ENCODE data around the gene OR2L5.

Gene OR2L5, protein sequence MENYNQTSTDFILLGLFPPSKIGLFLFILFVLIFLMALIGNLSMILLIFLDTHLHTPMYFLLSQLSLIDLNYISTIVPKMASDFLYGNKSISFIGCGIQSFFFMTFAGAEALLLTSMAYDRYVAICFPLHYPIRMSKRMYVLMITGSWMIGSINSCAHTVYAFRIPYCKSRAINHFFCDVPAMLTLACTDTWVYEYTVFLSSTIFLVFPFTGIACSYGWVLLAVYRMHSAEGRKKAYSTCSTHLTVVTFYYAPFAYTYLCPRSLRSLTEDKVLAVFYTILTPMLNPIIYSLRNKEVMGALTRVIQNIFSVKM

DNA sequence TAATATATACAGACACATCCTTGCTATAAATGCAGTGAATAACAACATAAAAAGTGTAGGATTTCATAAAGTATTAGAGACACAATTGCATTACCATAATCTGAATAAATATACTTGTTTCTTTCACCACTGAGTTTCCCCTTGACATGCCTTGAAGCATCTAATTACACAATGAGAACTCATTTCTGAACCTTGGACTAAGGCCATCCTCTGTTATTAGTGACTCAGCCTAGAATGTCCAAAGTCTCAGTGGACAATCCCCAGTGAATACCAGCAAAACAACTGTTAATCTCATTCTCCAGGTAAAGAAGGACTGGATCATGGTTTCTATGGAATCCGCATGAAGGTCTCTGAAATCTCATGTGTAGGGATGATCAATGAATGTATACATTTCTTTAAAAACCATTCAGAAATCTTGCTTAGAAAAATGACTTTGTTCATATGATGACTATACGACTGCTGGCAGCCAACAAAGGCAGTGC lies at the start of gene OR2L5:
Gene OR2L5, plus strand, starts transcription at position 432 of the 482 bp plus-strand sequence. CDS start 8,288 bp downstream, outside the sequence.
- DNase-seq: no peak

DNA sequence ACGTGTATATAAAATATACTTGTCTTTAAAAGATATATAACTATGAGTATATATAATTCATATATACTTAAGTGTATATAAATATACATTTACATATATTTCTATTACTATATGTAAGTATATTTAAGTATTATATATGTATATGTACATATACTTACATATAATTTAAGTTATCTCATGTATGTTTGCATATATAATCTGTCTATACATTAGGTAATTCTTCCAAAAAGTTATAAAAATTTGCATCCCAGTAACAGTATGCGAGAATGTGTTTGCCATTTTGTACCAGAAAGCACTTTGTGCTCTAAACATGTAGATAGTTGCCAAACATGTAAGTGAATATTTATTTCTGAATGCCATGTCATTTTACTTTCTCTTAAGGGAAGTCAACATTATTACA lies 48.5 kb upstream of the OR2L5 start, which contains the start of gene OR2AK2:
Gene OR2AK2, plus strand, starts transcription at position 301 of the 400 bp plus-strand sequence. CDS start 144 bp downstream, outside the sequence.
- DNase-seq: no peak

DNA sequence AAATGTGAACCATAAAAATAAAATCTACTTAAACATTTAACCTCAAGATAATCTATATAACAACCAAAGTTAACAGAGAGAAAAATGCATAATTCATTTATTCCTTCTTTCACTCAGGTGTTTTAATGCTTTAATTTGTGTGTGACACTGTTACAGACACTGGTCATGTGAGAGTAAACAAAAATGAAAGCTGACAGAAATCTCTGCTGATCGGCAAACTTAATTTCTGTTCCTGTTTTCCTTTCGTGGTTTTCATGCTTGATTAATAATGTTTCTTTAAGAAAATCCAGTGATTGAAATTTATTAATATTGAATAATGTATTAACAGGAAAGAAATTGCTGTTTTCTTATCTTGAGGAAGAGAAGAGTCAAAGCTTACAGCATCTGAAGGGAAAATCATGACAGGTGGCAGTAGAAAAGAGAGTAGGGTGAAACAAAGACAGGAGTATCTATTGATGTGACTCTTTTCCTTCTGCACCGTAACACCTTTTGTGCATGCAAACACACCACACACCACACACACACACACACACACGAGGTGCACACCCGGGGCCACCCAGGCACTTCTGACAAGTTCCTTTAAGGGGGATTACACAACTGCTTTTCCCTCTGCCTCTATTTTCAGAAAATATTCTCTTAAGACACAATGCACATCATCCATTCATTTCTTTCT lies 46.8 kb upstream of the OR2L5 start:
- DNase-seq: no peak

DNA sequence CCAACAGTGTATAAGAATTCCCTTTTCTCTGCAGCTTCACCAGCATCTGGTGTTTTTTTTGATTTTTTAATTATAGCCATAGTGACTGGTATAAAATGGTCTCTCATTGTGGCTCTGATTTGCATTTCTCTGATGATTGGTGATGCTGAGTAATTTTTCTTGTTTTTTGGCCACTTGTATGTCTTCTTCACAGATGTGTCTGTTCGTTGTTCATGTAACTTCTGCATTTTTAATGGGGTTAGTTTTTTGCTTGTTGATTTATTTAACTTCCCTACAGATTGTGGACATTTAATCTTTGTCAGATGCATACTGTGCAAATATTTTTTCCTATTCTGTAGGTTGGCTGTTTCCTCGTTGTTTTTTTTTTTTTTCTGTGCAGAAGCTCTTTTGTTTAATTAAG lies 20.5 kb upstream of the OR2L5 start:
- no peak for DNase-seq

DNA sequence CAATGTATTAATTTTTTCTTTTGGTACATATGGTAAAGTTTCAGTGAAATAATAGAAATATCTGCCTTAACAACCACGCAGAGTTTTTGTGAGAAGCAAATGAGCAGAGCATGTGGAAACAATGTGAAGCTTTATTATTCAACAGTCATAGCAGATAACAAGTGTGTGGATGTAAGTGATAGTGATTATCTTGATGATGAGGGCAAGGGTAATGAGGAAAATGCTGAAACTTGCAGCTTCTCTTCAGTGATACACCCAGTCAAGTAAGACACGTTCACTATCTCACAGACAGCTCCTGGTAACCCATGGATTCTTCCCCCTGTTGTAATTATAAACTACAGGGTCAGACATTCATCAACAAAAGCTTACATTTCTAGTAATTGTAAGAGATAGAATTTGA lies 14.6 kb upstream of the OR2L5 start:
- no peak for DNase-seq

DNA sequence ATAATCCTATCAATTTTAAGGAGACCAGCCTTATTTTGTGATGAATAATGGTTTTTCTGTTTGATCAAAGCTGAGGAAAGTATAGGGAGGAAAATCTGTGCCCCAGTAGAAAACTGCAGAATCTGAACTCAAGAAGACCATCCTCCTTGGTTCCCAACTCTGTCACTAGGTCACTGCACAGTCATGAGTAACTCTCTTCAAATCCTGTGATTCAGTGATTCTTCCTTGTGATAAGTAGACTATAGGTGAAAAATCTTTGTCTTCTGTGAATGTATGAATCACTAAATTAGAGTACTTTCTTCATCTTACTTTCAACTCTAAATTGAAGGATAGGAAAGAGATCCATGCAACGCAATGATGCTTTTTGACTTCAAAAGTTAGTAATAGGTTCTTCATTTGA lies 13.3 kb upstream of the OR2L5 start:
- no peak for DNase-seq

DNA sequence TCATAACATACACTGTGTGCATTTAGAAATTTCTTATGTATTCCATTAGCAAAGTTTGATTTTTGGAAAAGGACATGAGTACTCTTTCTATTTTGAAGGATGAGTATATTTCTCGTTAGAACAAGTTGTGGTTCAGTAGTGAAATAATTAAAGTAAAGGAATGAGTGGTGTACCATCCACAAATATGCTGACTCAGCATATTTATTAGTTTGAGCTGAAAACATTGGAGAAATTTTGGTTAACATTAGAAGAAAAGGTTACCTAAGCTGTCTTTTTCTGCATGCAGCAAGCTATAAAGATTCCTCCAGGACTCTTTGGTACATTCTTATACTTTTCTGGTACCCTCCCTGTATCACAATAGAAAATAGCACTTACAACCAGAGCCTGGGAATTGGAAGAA lies 5.7 kb upstream of the OR2L5 start:
- DNase-seq: no peak

DNA sequence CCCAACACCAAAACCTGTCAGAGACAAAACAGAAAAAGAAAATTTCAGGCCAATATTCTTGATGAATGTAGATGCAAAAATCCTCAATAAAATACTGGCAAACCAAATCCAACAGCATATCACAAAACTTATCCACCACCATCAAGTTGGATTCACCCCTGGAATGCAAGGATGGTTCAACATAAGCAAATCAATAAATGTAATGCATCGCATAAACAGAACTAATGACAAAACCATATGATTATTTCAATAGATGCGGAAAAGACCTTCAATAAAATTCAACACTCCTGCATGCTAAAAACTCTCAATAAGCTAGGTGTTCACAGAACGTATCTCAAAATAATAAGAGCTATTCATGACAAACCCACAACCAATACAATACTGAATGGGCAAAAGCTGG lies 3.8 kb upstream of the OR2L5 start:
- no peak for DNase-seq

DNA sequence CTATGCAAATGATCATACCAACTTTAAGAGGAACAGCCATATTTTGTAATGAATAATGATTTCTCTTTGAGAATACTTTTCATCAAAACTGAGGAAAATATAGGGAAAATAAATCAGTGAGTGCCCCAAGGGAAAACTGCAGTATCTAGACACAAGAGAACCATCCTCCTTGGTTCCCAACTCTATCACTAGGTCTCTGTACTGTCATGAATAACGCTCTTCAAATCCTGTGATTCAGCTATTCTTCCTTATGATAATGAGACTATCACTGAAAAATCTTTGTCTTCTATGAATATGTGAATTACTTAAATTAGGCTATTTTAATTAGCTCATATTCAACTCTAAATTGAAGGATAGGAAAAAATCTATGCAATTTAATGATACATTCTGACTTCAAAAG lies 2.3 kb downstream of the OR2L5 start:
- no peak for DNase-seq

DNA sequence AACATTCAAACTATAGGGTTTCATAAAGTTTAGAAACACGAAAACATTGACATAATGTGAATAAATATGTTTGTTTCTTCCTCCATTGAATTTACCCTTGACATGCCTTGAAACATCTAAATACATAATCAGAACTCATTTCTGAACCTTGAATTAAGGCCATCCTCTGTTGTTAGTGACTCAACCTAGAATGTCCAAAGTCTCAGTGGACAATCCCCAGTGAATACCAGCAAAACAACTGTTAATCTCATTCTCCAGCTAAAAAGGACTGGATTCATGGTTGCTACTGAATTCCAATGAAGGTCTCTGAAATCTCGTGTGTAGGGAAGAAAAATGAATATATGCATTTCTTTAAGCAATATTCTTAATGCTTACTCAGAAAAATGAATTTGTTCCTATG lies 16.3 kb downstream of the OR2L5 start, which contains the start of gene OR2L2:
Gene OR2L2, plus strand, starts transcription at position 301 of the 400 bp plus-strand sequence. CDS start 8,198 bp downstream, outside the sequence.
- no peak for DNase-seq

DNA sequence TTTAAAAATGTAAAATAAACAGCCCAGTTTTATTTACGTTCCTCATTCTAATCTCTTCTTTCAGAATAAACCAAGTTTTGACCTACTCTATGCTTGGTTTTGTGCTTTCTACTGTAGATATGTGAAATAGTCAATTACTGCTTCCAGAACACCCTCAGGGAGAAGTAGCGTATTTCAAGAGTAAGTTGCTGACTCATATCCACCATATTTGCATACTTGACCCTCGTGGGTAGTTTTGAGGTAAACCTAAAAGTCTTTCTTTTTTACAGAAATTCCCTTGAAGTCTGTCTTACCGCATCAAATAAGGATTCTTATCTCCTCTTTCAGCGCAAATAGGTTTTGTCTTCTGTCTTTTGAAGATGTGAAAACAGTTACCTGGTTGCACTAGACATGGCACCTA lies 31.7 kb downstream of the OR2L5 start:
- no peak for DNase-seq

DNA sequence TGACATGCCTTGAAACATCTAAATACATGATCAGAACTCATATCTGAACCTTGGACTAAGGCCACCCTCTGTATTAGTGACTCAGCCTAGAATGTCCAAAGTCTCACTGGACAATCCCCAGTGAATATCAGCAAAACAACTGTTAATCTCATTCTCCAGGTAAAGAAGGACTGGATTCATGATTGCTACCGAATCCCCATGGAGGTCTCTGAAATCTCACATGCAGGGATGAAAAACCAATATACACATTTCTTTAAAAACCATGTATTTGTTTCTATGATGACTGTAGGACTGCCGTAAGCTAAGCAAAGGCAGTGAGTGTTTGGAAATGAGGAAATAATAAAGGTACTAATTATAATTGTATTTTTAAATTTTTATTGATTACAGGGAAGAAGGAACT lies 33.1 kb downstream of the OR2L5 start, which contains the start of gene OR2L3:
Gene OR2L3, plus strand, starts transcription at position 301 of the 400 bp plus-strand sequence. CDS start 13,846 bp downstream, outside the sequence.
- no peak for DNase-seq

DNA sequence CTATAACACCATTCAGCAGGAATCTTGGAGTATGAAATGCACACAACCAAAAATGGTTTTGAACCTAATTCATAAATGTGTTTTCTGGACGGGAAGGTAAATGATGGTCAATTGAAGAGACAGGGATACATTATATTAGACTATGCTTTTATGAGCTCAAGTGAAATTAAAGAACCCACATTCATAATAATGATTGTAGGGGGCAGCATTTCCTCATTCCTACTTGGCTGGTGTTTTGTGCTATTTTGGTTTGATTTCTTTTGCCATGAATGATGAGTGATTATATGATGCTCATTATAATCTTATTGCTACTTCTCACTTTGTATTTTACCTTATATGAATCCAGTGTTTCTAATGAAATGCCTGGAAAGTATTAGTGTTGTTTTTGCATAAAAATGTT lies 33.5 kb downstream of the OR2L5 start:
- no peak for DNase-seq

DNA sequence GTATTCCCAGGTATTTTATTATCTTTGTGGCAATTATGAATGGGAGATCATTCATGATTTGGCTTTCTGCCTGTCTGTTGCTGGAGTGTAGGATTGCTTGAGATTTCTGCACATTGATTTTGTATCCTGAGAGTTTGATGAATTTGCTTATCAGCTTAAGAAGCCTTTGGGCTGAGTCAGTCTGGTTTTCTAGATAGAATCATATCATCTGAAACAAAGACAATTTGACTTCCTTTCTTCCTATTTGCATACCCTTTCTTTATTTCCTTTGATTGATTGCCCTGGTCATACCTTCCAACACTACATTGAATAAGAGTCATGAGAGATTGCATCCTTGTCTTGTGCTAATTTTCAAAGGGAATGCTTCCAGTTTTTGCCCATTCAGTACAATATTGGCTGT lies 41.2 kb downstream of the OR2L5 start:
- no peak for DNase-seq

DNA sequence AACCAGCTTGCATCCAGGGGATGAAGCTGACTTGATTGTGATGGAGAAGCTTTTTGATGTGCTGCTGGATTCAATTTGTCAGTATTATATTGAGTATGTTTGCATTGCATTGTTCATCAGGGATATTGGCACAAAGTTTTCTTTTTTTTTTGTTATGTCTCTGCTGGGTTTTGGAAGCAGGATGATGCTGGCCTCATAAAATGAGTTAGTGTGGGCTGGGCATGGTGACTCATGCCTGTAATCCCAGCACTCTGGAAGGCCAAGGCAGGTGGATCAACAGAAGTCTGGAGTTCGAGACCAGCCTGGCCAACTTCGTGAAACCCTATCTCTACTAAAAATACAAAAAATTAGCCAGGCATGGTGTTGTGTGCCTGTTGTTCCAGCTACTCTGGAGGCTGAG lies 41.8 kb downstream of the OR2L5 start:
- DNase-seq: no peak

DNA sequence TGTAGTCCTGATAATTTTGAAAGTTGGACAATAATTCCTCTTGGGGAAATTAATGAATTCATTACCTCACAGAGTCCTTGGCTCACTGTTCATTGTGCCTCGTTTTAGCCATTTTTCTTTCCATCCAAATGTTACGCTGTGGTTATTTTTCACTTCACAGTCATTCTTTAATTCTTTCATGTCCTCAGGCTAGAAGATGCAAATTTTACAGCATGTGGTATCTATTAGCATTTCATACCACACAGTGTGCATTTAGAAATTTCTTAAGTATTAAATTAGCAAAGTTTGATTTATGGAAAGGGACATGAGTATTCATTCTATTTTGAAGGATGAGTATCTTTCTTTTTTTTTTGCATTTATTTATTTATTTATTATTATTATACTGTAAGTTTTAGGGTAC lies 51.6 kb downstream of the OR2L5 start:
- DNase-seq: no peak

DNA sequence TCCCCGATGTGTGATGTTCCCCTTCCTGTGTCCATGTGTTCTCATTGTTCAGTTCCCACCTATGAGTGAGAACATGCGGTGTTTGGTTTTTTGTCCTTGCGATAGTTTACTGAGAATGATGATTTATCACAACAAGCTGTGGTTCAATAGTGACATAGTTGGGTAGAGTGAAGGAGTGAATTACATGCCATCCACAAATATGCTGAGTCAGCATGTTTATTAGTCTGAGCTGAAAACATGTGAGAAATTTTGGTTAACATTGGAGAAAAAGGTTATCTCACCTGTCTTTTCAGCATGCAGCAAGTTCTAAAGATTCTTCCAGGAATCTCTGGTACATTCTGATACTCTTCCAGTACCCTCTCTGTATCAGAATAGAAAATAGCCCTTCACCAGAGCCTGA lies 52.1 kb downstream of the OR2L5 start:
- DNase-seq: no peak

Measured in T1000 (cell line).